Endothelial cell of umbilical vein (primary cell): ENCODE measurements around the gene CTIF. TPM values are rescaled to one million over a fixed set of nuclear protein-coding genes. Genes with fewer than 3 reads are reported as not detected.

Experiments used
- BruUV-seq: library from RNA; stranded (reverse); fragments of 400-500 nt; replicated peaks from 2 replicates; lab custom pipeline; 2021; lab: Mats Ljungman, UMichigan
- CTCF ChIA-PET: fragments of 300-600, 350-600 bp; sonication (Branson Sonifier 250); formaldehyde crosslinking; loops from one replicate; lab custom pipeline; 2021; ENCODE audit warnings: antibody characterized with exemption, inconsistent platforms; lab: Charles Lee
- POLR2A ChIA-PET: fragments of 300-600, 350-600 bp; sonication (Branson Sonifier 250); formaldehyde crosslinking; loops from one replicate; lab custom pipeline; 2021; ENCODE audit warnings: antibody characterized with exemption, inconsistent platforms; lab: Charles Lee
- DNase-seq: peaks from one replicate; pipeline ENCODE4 v3.0.0-alpha.2; 2011; ENCODE audit warnings: low read depth, low spot score
- FAIRE-seq: peaks from 2 replicates; lab custom pipeline; 2011; peaks lifted over from hg19 to GRCh38; lab: Jason Lieb, UNC
- H2AFZ ChIP-seq: 2 replicates; pipeline ENCODE4 v1.6.0; 2012; ENCODE audit warnings: low read depth, low read length, control low read depth, inconsistent platforms
- H3K27ac ChIP-seq: 2 replicates; pipeline ENCODE4 v1.5.1; 2011; ENCODE audit warnings: low read depth, mild to moderate bottlenecking, control low read depth, low read length, moderate library complexity; ENCODE audit not compliant: insufficient read depth
- H3K27me3 ChIP-seq, 2 experiments: 2 replicates each; pipeline versions ENCODE4 v1.6.0 to v1.6.1; 2011; ENCODE audit warnings: low read length in 2 of 2, mixed read lengths in 1 of 2; ENCODE audit not compliant: control insufficient read depth in 2 of 2, insufficient read depth in 2 of 2
- H3K36me3 ChIP-seq, 2 experiments: 2 replicates in 1 of 2; 3 replicates in 1 of 2; pipeline ENCODE4 v1.5.1; 2011; ENCODE audit warnings: low read length in 2 of 2, mild to moderate bottlenecking in 1 of 2, moderate library complexity in 1 of 2; ENCODE audit not compliant: control insufficient read depth in 2 of 2, insufficient read depth in 2 of 2; ENCODE audit errors: extremely low read depth in 1 of 2
- H3K4me1 ChIP-seq: 3 replicates; pipeline ENCODE4 v1.5.1; 2011; ENCODE audit warnings: mild to moderate bottlenecking, low read length; ENCODE audit not compliant: control insufficient read depth, insufficient read depth; ENCODE audit errors: extremely low read depth
- H3K4me2 ChIP-seq: 2 replicates; pipeline ENCODE4 v1.6.1; 2011; ENCODE audit warnings: low read length, control low read depth, mixed read lengths; ENCODE audit not compliant: insufficient read depth
- H3K4me3 ChIP-seq, 3 experiments: fragments of 200-600 bp in 1 of 3; sonication (generic), shearing (Covaris generic) in 1 of 3; replicated peaks in 1 of 3; 2 replicates each; pipeline ENCODE4 v1.5.1; 2011 to 2016; ENCODE audit warnings: control low read depth in 3 of 3, low read length in 3 of 3, mild to moderate bottlenecking in 2 of 3, inconsistent platforms in 1 of 3, low read depth in 1 of 3, moderate library complexity in 1 of 3; ENCODE audit not compliant: insufficient read depth in 1 of 3
- H3K79me2 ChIP-seq: 2 replicates; pipeline ENCODE4 v1.6.0; 2012; ENCODE audit warnings: low read length, inconsistent platforms; ENCODE audit not compliant: control insufficient read depth, insufficient read depth
- H3K9ac ChIP-seq: replicated peaks from 2 replicates; pipeline ENCODE3; 2011; ENCODE audit warnings: low read length, control low read depth; ENCODE audit not compliant: insufficient read depth; ENCODE audit errors: extremely low read depth
- H3K9me1 ChIP-seq: replicated peaks from 3 replicates; pipeline ENCODE4 v1.6.0; 2011; ENCODE audit warnings: mild to moderate bottlenecking, low read length; ENCODE audit not compliant: control insufficient read depth, insufficient read depth; ENCODE audit errors: extremely low read depth
- H3K9me3 ChIP-seq: replicated peaks from 2 replicates; pipeline ENCODE4 v1.5.1; 2012; ENCODE audit warnings: low read length, inconsistent platforms; ENCODE audit not compliant: control insufficient read depth, insufficient read depth
- H4K20me1 ChIP-seq: replicated peaks from 2 replicates; pipeline ENCODE3; 2011; ENCODE audit warnings: mild to moderate bottlenecking, low read length; ENCODE audit not compliant: control insufficient read depth, insufficient read depth; ENCODE audit errors: extremely low read depth
- CTCF ChIP-seq, 2 donors: IDR thresholded peaks; 1 replicate in 1 of 2; 2 replicates in 1 of 2; pipeline ENCODE4 v1.5.1; 2011; ENCODE audit warnings: low read length in 2 of 2, mild to moderate bottlenecking in 2 of 2, moderate library complexity in 2 of 2, control low read depth in 1 of 2, inconsistent platforms in 1 of 2, low read depth in 1 of 2; ENCODE audit not compliant: insufficient read depth in 1 of 2; ENCODE audit errors: extremely low read depth in 1 of 2
- FOS ChIP-seq: IDR thresholded peaks from 2 replicates; pipeline ENCODE4 v1.6.1; 2011; ENCODE audit warnings: mild to moderate bottlenecking, low read length, moderate library complexity, borderline replicate concordance; ENCODE audit not compliant: insufficient read depth
- MAX ChIP-seq: IDR thresholded peaks from 2 replicates; pipeline ENCODE4 v1.6.1; 2011; ENCODE audit not compliant: insufficient read depth, insufficient read length
- MYC ChIP-seq: IDR thresholded peaks from one replicate; pipeline ENCODE4 v1.6.1; 2011; ENCODE audit warnings: mild to moderate bottlenecking, low read depth, low read length
- POLR2A ChIP-seq: IDR thresholded peaks from 2 replicates; pipeline ENCODE4 v1.6.1; 2012; ENCODE audit warnings: low read depth, mild to moderate bottlenecking, control low read depth, low read length
- POLR2AphosphoS5 ChIP-seq: IDR thresholded peaks from 2 replicates; pipeline ENCODE4 v1.6.1; 2012; ENCODE audit warnings: low read depth, mild to moderate bottlenecking, control low read depth, low read length, moderate library complexity; ENCODE audit not compliant: insufficient read depth
- dilution Hi-C: fragments of 300-500 bp; cut with MboI; formaldehyde crosslinking; loops from one replicate; pipeline ENCODE4 v1.15.0; 2019; ENCODE audit warnings: low sequenced_read_pairs; ENCODE audit not compliant: extremely low pct_ligation_motif_present
- intact Hi-C: fragments of 100-400 bp; cut with micrococcal nuclease; formaldehyde crosslinking; loops from one replicate; pipeline ENCODE4 v1.10.0; 2022
- polyA plus RNA-seq, 4 experiments: library from polyadenylated mRNA; depleted of rRNA in 3 of 4; stranded (reverse) in 3 of 4; unstranded in 1 of 4; fragments of >200 nt; gene quantifications; 2 replicates each; pipeline versions ENCODE4 v1.2.1 to v1.2.3, GENCODE V29; 2011 to 2012; ENCODE audit warnings: missing spikeins in 1 of 4
- total RNA-seq: library from RNA; stranded (reverse); gene quantifications from 2 replicates; pipeline ENCODE4 v1.2.3, GENCODE V29; 2021

Gene CTIF
- total and polyA plus RNA-seq, 2 donors (not counting 3 experiments of a cell fraction or from before 2014, with no cell fraction given): 20.9 to 57.7 TPM

GRCh38 chr18:48706731-48707130, 167.9 kb downstream of the CTIF start:
- Histone ChIP-seq H3K4me1 (peaks cover 19% of the 10 kb centered on the region), H3K79me2 (no peaks in the 10 kb centered on the region), H3K36me3 (peaks cover 0 to 3% of the 10 kb centered on the region in 2 experiments), H3K9ac (no peak overlapping the region), H2AFZ (no peak overlapping the region), H3K27ac (no peak overlapping the region), H3K9me3 (no peaks in the 10 kb centered on the region), H3K27me3 (no peaks in the 10 kb centered on the region), H3K9me1 (no peaks in the 10 kb centered on the region), H4K20me1 (no peaks in the 10 kb centered on the region), H3K4me3 (no peak overlapping the region), H3K4me2 (no peak overlapping the region)
- no peak for DNase-seq
- intact Hi-C loops (no loop called here), dilution Hi-C loops (no loop called here)
- no peak for FAIRE-seq
- BruUV-seq: no TSS peak
- POLR2A ChIA-PET: no interaction called here
- TF ChIP-seq MYC: no peak
- TF ChIP-seq POLR2A: no peak
- TF ChIP-seq MAX: no peak
- TF ChIP-seq FOS: no peak
- TF ChIP-seq CTCF (IDR thresholded peaks at IDR 0.05; ENCODE audit: extremely low read depth in 1 of 2, insufficient read depth in 1 of 2, low read depth in 1 of 2, low read length in 2 of 2): no peak
- no peak for TF ChIP-seq POLR2AphosphoS5
- CTCF ChIA-PET: no interaction called here
